KOPT-K1 (cell line): ENCODE data around the gene PCDHGA12.

Experiments
- H3K27ac ChIP-seq: fragments of 200-600 bp; sonication (generic); 2 replicates; pipeline ENCODE4 v1.5.1; 2016; ENCODE audit warnings: antibody characterized with exemption, mild to moderate bottlenecking, low read depth, low read length; ENCODE audit not compliant: poor library complexity, severe bottlenecking
- H3K36me3 ChIP-seq: fragments of 200-600 bp; sonication (generic); 2 replicates; pipeline ENCODE4 v1.5.1; 2017; ENCODE audit warnings: antibody characterized with exemption, mild to moderate bottlenecking, low read length, moderate library complexity; ENCODE audit not compliant: insufficient read depth
- H3K9me3 ChIP-seq: fragments of 200-600 bp; sonication (generic); 2 replicates; pipeline ENCODE4 v1.5.1; 2017; ENCODE audit warnings: antibody characterized with exemption, low read length, mild to moderate bottlenecking; ENCODE audit not compliant: insufficient read depth, poor library complexity, severe bottlenecking

The PCDHGA12 gene

DNA sequence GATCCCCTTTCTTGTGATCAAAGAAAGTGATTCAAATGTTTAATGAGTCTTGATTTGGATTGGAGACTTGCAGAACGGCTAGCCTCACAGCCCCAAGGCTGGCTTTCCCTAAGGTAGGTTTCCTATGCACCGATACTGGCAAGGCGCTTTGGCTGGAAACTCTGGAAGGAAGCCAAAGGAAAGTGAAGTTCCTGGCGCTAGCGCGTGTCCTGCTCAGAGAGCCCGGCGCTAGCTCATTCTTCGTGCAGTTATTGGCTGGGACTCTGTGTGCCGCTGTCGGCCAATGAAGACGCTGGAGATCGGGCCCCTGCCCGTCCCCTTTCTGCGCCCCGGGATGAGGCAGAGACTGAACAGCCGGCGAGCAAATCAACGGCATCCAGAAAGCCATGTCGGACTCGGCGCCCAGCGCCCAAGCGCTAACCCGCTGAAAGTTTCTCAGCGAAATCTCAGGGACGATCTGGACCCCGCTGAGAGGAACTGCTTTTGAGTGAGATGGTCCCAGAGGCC is 45.4 kb downstream of the PCDHGA12 start, which contains the start of gene PCDHGC3:
Gene PCDHGC3 (plus strand): TSS at position 342 of the 507 bp plus-strand sequence. CDS start 151 bp downstream, at position 493.
- H3K36me3 ChIP-seq: no peaks in the 10 kb centered on the region
- H3K9me3 ChIP-seq: peaks cover 17% of the 10 kb centered on the region
- no peak within 1 kb of the TSS for H3K27ac ChIP-seq

DNA sequence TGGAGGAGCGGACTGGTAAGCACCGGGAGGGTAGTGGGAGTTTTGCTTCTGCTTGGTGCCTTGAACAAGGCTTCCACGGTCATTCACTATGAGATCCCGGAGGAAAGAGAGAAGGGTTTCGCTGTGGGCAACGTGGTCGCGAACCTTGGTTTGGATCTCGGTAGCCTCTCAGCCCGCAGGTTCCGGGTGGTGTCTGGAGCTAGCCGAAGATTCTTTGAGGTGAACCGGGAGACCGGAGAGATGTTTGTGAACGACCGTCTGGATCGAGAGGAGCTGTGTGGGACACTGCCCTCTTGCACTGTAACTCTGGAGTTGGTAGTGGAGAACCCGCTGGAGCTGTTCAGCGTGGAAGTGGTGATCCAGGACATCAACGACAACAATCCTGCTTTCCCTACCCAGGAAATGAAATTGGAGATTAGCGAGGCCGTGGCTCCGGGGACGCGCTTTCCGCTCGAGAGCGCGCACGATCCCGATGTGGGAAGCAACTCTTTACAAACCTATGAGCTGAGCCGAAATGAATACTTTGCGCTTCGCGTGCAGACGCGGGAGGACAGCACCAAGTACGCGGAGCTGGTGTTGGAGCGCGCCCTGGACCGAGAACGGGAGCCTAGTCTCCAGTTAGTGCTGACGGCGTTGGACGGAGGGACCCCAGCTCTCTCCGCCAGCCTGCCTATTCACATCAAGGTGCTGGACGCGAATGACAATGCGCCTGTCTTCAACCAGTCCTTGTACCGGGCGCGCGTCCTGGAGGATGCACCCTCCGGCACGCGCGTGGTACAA is 46.0 kb downstream of the PCDHGA12 start:
- Histone ChIP-seq H3K36me3 (no peaks in the 10 kb centered on the region), H3K27ac (no peak overlapping the region)

DNA sequence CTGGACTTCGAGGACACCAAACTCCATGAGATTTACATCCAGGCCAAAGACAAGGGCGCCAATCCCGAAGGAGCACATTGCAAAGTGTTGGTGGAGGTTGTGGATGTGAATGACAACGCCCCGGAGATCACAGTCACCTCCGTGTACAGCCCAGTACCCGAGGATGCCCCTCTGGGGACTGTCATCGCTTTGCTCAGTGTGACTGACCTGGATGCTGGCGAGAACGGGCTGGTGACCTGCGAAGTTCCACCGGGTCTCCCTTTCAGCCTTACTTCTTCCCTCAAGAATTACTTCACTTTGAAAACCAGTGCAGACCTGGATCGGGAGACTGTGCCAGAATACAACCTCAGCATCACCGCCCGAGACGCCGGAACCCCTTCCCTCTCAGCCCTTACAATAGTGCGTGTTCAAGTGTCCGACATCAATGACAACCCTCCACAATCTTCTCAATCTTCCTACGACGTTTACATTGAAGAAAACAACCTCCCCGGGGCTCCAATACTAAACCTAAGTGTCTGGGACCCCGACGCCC is 46.8 kb downstream of the PCDHGA12 start:
- H3K36me3 ChIP-seq: no peaks in the 10 kb centered on the region
- peaks cover 17% of the 10 kb centered on the region for H3K9me3 ChIP-seq
- H3K27ac ChIP-seq: no peak overlapping the region

More for the DNA sequence above, 46.0 kb downstream of the PCDHGA12 start:
- peaks cover 17% of the 10 kb centered on the region for H3K9me3 ChIP-seq

DNA sequence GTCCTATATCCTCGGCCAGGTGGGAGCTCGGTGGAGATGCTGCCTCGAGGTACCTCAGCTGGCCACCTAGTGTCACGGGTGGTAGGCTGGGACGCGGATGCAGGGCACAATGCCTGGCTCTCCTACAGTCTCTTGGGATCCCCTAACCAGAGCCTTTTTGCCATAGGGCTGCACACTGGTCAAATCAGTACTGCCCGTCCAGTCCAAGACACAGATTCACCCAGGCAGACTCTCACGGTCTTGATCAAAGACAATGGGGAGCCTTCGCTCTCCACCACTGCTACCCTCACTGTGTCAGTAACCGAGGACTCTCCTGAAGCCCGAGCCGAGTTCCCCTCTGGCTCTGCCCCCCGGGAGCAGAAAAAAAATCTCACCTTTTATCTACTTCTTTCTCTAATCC is 47.5 kb downstream of the PCDHGA12 start:
- Histone ChIP-seq H3K9me3 (peaks cover 17% of the 10 kb centered on the region), H3K36me3 (no peaks in the 10 kb centered on the region), H3K27ac (no peak overlapping the region)

DNA sequence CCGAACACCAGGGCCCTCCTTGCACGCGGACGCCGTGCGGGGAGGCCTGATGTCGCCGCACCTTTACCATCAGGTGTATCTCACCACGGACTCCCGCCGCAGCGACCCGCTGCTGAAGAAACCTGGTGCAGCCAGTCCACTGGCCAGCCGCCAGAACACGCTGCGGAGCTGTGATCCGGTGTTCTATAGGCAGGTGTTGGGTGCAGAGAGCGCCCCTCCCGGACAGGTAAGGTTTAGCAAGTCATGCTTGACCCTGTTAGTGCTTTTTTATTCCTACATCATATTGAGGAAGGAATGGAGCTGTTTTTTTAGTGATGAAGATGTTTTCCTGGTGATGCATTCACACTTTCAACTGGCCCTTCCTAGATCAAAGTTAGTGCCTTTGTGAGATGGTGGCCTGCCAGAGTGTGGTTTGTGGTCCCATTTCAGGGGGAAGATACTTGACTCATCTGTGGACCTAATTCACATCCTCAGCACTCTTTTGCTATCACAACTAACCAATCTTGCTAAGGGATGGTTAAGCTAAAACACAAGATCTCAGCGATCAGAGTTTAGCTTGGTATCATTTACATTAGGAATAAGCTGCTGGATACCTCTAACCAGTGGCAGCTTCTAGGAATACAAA is 48.1 kb downstream of the PCDHGA12 start:
- no peaks in the 10 kb centered on the region for H3K36me3 ChIP-seq
- peaks cover 17% of the 10 kb centered on the region for H3K9me3 ChIP-seq
- no peak overlapping the region for H3K27ac ChIP-seq

DNA sequence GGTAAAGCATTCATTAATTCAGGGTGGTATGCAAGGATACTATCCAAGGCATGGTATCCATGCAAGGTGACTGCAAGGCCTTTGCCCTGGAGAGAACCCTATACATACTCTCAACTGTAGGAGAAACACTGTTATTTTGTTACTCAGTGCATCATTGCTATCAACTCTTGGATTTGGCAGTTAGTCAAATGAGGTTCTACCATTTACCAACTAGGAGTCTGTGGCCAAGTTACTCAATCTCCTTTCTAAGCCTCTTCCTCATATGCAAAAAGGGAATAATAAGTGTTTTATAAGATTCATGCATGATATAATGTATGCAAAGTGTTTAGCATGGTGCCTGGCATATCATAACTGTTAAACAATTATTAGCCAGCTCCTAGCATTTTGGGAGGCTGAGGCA is 49.5 kb downstream of the PCDHGA12 start:
- Histone ChIP-seq H3K36me3 (no peaks in the 10 kb centered on the region), H3K27ac (no peak overlapping the region), H3K9me3 (peaks cover 17% of the 10 kb centered on the region)
